Measurements from ENCODE around the gene KCTD20. TPM values are rescaled to one million over a fixed set of nuclear protein-coding genes. Genes with fewer than 3 reads are reported as not detected.
A peak's percentile ranks its signal among the peaks of the same experiment; 100 is the strongest.

Gene KCTD20
- total RNA-seq, 1 experiment from 2014 or later = 23.7 TPM

GRCh38 chr6:36423101-36423824 is 19.5 kb upstream of the KCTD20 start:
- peak overlapping the region; percentile 33 to 49 for H3K4me3 ChIP-seq (replicated peaks in 1 of 2; ENCODE audit: low read depth in 1 of 2, low read length in 2 of 2)
- POLR2A ChIA-PET = interaction anchor here (1.0 to 1.4 kb wide), 2 partner anchors 18 to 20 kb away, joined by 5 to 8 read pairs; partner anchors contain the start of gene KCTD20

More at GRCh38 chr6:36423101-36423824, 19.5 kb upstream of the KCTD20 start:
- H3K79me2 ChIP-seq (ENCODE audit: insufficient read depth, low read length) = no peaks in the 10 kb centered on the region
- BruUV-seq (replicated peaks) = no TSS peak
- no peaks in the 10 kb centered on the region for H4K20me1 ChIP-seq (ENCODE audit: insufficient read depth)
- TF ChIP-seq MAX (IDR thresholded peaks at IDR 0.05) (peak; percentile 94), ZBTB33 (IDR thresholded peaks at IDR 0.05; ENCODE audit: extremely low read depth, insufficient replicate concordance, low read length) (peak; percentile 19), SP1 (IDR thresholded peaks at IDR 0.05; ENCODE audit: low read depth) (peak; percentile 44; the same call in 1 of the 2 replicates), RAD21 (IDR thresholded peaks at IDR 0.05; ENCODE audit: low read depth) (peak; percentile 83), EZH2phosphoT487 (IDR thresholded peaks at IDR 0.05; ENCODE audit: borderline replicate concordance) (no peak), ZFX (IDR thresholded peaks at IDR 0.05) (no peak), POLR2AphosphoS5 (IDR thresholded peaks at IDR 0.05; ENCODE audit: low read depth, low read length) (peak; percentile 62), CBX3 (IDR thresholded peaks at IDR 0.05; ENCODE audit: low read depth) (peak; percentile 76), POLR2A (IDR thresholded peaks at IDR 0.05; ENCODE audit: borderline replicate concordance, extremely low read depth, insufficient read depth, insufficient read length) (peak; percentile 63), ATF3 (IDR thresholded peaks at IDR 0.05) (no peak), CTCF (IDR thresholded peaks at IDR 0.05 in 2 of 3, conservative IDR thresholded peaks at IDR 0.05 in 1 of 3; ENCODE audit: borderline replicate concordance in 1 of 3, insufficient read depth in 1 of 3, low read depth in 2 of 3, low read length in 2 of 3) (peak; percentile 58 to 73 (median 61)), FOSL1 (IDR thresholded peaks at IDR 0.05; ENCODE audit: low read depth) (no peak)
- H3K27me3 ChIP-seq (ENCODE audit: insufficient read depth, low read length) = no peaks in the 10 kb centered on the region
- H3K9me2 ChIP-seq (ENCODE audit: insufficient read depth) = no peaks in the 10 kb centered on the region
- peaks cover 6 to 26% of the 10 kb centered on the region in 2 experiments; a peak in 3 of 4 replicates for H3K4me1 ChIP-seq (ENCODE audit: control insufficient read depth in 1 of 2, insufficient read depth in 2 of 2, low read length in 2 of 2)
- ATAC-seq (peak; percentile 97), DNase-seq (ENCODE audit: low read depth, low spot score) (peak; percentile 95)
- no peaks in the 10 kb centered on the region for H3K36me3 ChIP-seq (ENCODE audit: control insufficient read depth in 1 of 2, insufficient read depth in 2 of 2, low read length in 2 of 2)
- H2AFZ ChIP-seq (ENCODE audit: low read depth, low read length, poor library complexity, severe bottlenecking) = peak overlapping the region; percentile 76
- no peak overlapping the region for H3K27ac ChIP-seq (ENCODE audit: low read depth, low read length)
- H3K9me3 ChIP-seq (ENCODE audit: control insufficient read depth in 1 of 2, insufficient read depth in 1 of 2, low read depth in 1 of 2, low read length in 2 of 2) = no peaks in the 10 kb centered on the region
- RAD21 ChIA-PET (ENCODE audit: low non-redundant PET in 1 of 2, low total read pairs in 2 of 2, uncharacterized antibody in 2 of 2, unreplicated experiment in 2 of 2) = no interaction called here
- H3K9ac ChIP-seq (ENCODE audit: low read length) = peak overlapping the region; percentile 53
- H3K4me2 ChIP-seq (ENCODE audit: low read length) = peak overlapping the region; percentile 75
- CTCF ChIA-PET = interaction anchor here (0.7 to 1.6 kb wide), 5 partner anchors 9 to 359 kb away, joined by 3 to 9 read pairs (median 3); no protein-coding TSS in a partner anchor
- intact Hi-C loops (cut with micrococcal nuclease) = loop anchor here (1.0 to 5.0 kb wide), 3 partner anchors 153 to 259 kb away; partner anchors contain the start of gene SRSF3

Measured in HCT116 (cell line).